ENCODE data around the gene PLA2G4E.

PLA2G4E gene

GRCh38 chr15:42020713-42021273 is at the start of gene PLA2G4E:
Gene PLA2G4E, minus strand, starts transcription at chr15:42021042. Its CDS starts 12 bp downstream, at chr15:42021030.
- DNase-seq = no peak

- DNase-seq = no peak
Observed at GRCh38 chr15:42070279-42070975, 49.6 kb upstream of the PLA2G4E start.

- no peak for DNase-seq
Observed at GRCh38 chr15:42069496-42070278, 48.8 kb upstream of the PLA2G4E start.

GRCh38 chr15:42069025-42069424 is 48.2 kb upstream of the PLA2G4E start:
- no peak for DNase-seq

GRCh38 chr15:42068601-42069000 is 47.8 kb upstream of the PLA2G4E start:
- DNase-seq = no peak

GRCh38 chr15:42066764-42067415 is 46.0 kb upstream of the PLA2G4E start:
- no peak for DNase-seq

- no peak for DNase-seq
Observed at GRCh38 chr15:42065468-42065867, 44.6 kb upstream of the PLA2G4E start.

- peak in 1 of 3 experiments; percentile 2 for DNase-seq
Observed at GRCh38 chr15:42065033-42065432, 44.2 kb upstream of the PLA2G4E start.

GRCh38 chr15:42064271-42064670 is 43.4 kb upstream of the PLA2G4E start:
- no peak for DNase-seq

GRCh38 chr15:42063122-42063848 is 42.4 kb upstream of the PLA2G4E start:
- DNase-seq = no peak

GRCh38 chr15:42062284-42062806 is 41.5 kb upstream of the PLA2G4E start:
- DNase-seq = no peak

GRCh38 chr15:42060797-42061196 is 40.0 kb upstream of the PLA2G4E start:
- DNase-seq = no peak

- no peak for DNase-seq
Observed at GRCh38 chr15:42060477-42060763, 39.6 kb upstream of the PLA2G4E start.

- peak; percentile 24 to 62 (median 33) for DNase-seq
Observed at GRCh38 chr15:42059661-42060476, 39.0 kb upstream of the PLA2G4E start.

GRCh38 chr15:42058791-42059190 is 37.9 kb upstream of the PLA2G4E start:
- DNase-seq = no peak

GRCh38 chr15:42057799-42058646 is 37.2 kb upstream of the PLA2G4E start:
- DNase-seq = no peak

- peak; percentile 51 to 83 (median 65) for DNase-seq
Observed at GRCh38 chr15:42056934-42057798, 36.3 kb upstream of the PLA2G4E start.

GRCh38 chr15:42053914-42054313 is 33.1 kb upstream of the PLA2G4E start:
- DNase-seq = no peak

GRCh38 chr15:42053010-42053409 is 32.2 kb upstream of the PLA2G4E start:
- DNase-seq = no peak
